Brain microvascular endothelial cell (primary cell): ENCODE measurements around the gene KIF1A.
"Not testable (repeated sequence)": the region's sequence is repeated elsewhere in the genome, so short reads cannot be mapped to it uniquely, and the experiment has no call there.

Source experiments
- DNase-seq: peaks from one replicate; pipeline ENCODE4 v3.0.0-alpha.2; 2020
- H3K27ac ChIP-seq: fragments of 250-450 bp; sonication (Bioruptor Pico); 2 replicates; pipeline ENCODE4 v1.5.1; 2020; ENCODE audit warnings: mild to moderate bottlenecking, moderate library complexity
- H3K27me3 ChIP-seq: fragments of 250-450 bp; sonication (Bioruptor Pico); replicated peaks from 2 replicates; pipeline ENCODE4 v1.5.1; 2020; ENCODE audit warnings: mild to moderate bottlenecking
- H3K36me3 ChIP-seq: fragments of 250-450 bp; sonication (Bioruptor Pico); replicated peaks from 2 replicates; pipeline ENCODE4 v1.5.1; 2020; ENCODE audit warnings: mild to moderate bottlenecking
- H3K4me3 ChIP-seq: 2 replicates; pipeline ENCODE4 v1.5.1; 2011; ENCODE audit warnings: low read depth, mild to moderate bottlenecking, control low read depth, low read length, moderate library complexity
- in situ Hi-C: cut with HindIII; loops from 2 replicates; pipeline ENCODE4 v1.10.0; 2017; ENCODE audit warnings: low sequenced_read_pairs, low pct_ligation_motif_present
- TF ChIP-seq, protein P1 (sequence below): IDR thresholded peaks from 2 replicates; pipeline ENCODE4 v1.5.1; 2011; ENCODE audit warnings: low read depth, mild to moderate bottlenecking, moderate library complexity, low read length, control low read depth, inconsistent platforms; ENCODE audit errors: missing control alignments

Gene KIF1A

GRCh38 chr2:240850026-240850425 is 30.0 kb upstream of the KIF1A start:
- Histone ChIP-seq H3K36me3 (no peaks in the 10 kb centered on the region), H3K4me3 (no peak overlapping the region), H3K27ac (no peak overlapping the region), H3K27me3 (no peaks in the 10 kb centered on the region)
- TF ChIP-seq, protein P1, sequence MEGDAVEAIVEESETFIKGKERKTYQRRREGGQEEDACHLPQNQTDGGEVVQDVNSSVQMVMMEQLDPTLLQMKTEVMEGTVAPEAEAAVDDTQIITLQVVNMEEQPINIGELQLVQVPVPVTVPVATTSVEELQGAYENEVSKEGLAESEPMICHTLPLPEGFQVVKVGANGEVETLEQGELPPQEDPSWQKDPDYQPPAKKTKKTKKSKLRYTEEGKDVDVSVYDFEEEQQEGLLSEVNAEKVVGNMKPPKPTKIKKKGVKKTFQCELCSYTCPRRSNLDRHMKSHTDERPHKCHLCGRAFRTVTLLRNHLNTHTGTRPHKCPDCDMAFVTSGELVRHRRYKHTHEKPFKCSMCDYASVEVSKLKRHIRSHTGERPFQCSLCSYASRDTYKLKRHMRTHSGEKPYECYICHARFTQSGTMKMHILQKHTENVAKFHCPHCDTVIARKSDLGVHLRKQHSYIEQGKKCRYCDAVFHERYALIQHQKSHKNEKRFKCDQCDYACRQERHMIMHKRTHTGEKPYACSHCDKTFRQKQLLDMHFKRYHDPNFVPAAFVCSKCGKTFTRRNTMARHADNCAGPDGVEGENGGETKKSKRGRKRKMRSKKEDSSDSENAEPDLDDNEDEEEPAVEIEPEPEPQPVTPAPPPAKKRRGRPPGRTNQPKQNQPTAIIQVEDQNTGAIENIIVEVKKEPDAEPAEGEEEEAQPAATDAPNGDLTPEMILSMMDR: no peak
- in situ Hi-C loops: no loop called here
- no peak for DNase-seq

- Histone ChIP-seq H3K27ac (no peak overlapping the region), H3K27me3 (no peaks in the 10 kb centered on the region), H3K4me3 (no peak overlapping the region), H3K36me3 (no peaks in the 10 kb centered on the region)
- in situ Hi-C loops: loop anchor here (25.0 kb wide), 1 partner anchor 238 kb away; no protein-coding TSS in a partner anchor
- DNase-seq: no peak
- TF ChIP-seq, protein P1: no peak
Measured at GRCh38 chr2:240848900-240849680, 29.1 kb upstream of the KIF1A start.

GRCh38 chr2:240847817-240848216 is 27.8 kb upstream of the KIF1A start:
- TF ChIP-seq, protein P1: no peak
- no peak overlapping the region for H3K27ac ChIP-seq
- H3K36me3 ChIP-seq: no peaks in the 10 kb centered on the region
- DNase-seq: no peak
- H3K4me3 ChIP-seq: no peak overlapping the region
- in situ Hi-C loops: loop anchor here (25.0 kb wide), 1 partner anchor 239 kb away; no protein-coding TSS in a partner anchor
- H3K27me3 ChIP-seq: no peaks in the 10 kb centered on the region

- Histone ChIP-seq H3K36me3 (no peaks in the 10 kb centered on the region), H3K27ac (no peak overlapping the region), H3K4me3 (no peak overlapping the region), H3K27me3 (no peaks in the 10 kb centered on the region)
- no peak for DNase-seq
- TF ChIP-seq, protein P1: no peak
- in situ Hi-C loops: loop anchor here (25.0 kb wide), 1 partner anchor 240 kb away; no protein-coding TSS in a partner anchor
Measured at GRCh38 chr2:240846873-240847595, 27.0 kb upstream of the KIF1A start.

- not testable (repeated sequence) for H3K27me3 ChIP-seq, H3K4me3 ChIP-seq, H3K36me3 ChIP-seq, DNase-seq, H3K27ac ChIP-seq
- in situ Hi-C loops: loop anchor here (25.0 kb wide), 1 partner anchor 241 kb away; no protein-coding TSS in a partner anchor
Measured at GRCh38 chr2:240846309-240846708, 26.3 kb upstream of the KIF1A start.

DNA sequence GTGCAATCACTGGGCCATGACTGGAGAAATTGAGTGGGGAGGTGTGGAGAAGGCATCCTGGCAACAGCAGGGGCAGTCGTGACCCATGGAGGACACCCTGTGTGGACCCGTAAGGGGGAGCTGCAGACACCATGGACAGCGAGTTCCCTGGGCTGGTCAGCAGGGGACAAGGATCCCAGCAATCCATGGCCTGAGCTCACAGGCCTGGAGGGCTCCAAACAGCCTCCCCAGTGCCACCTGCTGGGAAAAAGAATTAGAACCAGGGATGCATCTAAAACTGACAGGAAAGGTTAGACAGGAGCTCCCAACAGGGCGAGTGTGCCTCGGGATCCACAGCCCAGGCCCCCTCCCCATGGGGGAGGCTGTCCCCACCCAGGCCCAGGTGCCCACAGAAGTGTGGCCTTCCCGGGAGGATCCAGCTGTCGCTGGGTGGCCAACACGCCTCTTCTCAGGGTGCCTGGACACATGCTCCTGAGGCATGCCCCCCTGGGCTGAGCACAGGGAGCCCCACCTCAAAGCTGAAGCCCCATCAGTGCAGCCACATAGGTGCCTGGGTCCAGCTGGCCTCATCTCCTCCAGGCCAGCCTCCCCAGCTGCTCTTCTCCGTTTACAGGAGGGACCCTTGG is 20.5 kb upstream of the KIF1A start:
- H3K27me3 ChIP-seq: peaks cover 8% of the 10 kb centered on the region
- no peak overlapping the region for H3K27ac ChIP-seq
- TF ChIP-seq, protein P1: peak; percentile 74
- no peaks in the 10 kb centered on the region for H3K36me3 ChIP-seq
- in situ Hi-C loops: loop anchor here (25.0 kb wide), 1 partner anchor 247 kb away; no protein-coding TSS in a partner anchor
- H3K4me3 ChIP-seq: no peak overlapping the region
- DNase-seq: peak; percentile 71
